H1 (cell line): ENCODE measurements around the gene ATP5F1E. TPM values are rescaled to one million over a fixed set of nuclear protein-coding genes. Genes with fewer than 3 reads are reported as not detected.

Experiments used
- CTCF ChIA-PET: fragments of 300-600 bp; sonication (Branson Sonifier 250); formaldehyde crosslinking; loops from one replicate; lab custom pipeline; 2021; ENCODE audit not compliant: partially characterized antibody; lab: Charles Lee
- POLR2A ChIA-PET: fragments of 300-600 bp; sonication (Branson Sonifier 250); formaldehyde crosslinking; loops from one replicate; lab custom pipeline; 2021; ENCODE audit warnings: inconsistent platforms; ENCODE audit not compliant: partially characterized antibody; lab: Charles Lee
- DNase-seq, 2 experiments: peaks; one replicate each; pipeline versions ENCODE4 v3.0.0 to v3.0.0-alpha.2; 2010 to 2022; ENCODE audit warnings: low spot score in 2 of 2, low read depth in 1 of 2, mixed read lengths in 1 of 2
- FAIRE-seq: peaks from 2 replicates; lab custom pipeline; 2011; peaks lifted over from hg19 to GRCh38; lab: Jason Lieb, UNC
- H2AFZ ChIP-seq: 2 replicates; pipeline ENCODE4 v1.8.1; 2012; ENCODE audit warnings: low read length, inconsistent platforms
- H2AK5ac ChIP-seq: 2 replicates; pipeline ENCODE4 v1.6.1; 2013; ENCODE audit warnings: low read depth, low read length
- H2BK120ac ChIP-seq: replicated peaks from 2 replicates; pipeline ENCODE3; 2013; ENCODE audit warnings: low read depth, low read length, inconsistent platforms
- H2BK12ac ChIP-seq: 2 replicates; pipeline ENCODE4 v1.6.1; 2013; ENCODE audit warnings: low read depth, low read length
- H2BK15ac ChIP-seq: 2 replicates; pipeline ENCODE4 v1.6.1; 2013; ENCODE audit warnings: low read length
- H2BK20ac ChIP-seq: 2 replicates; pipeline ENCODE4 v1.6.1; 2013; ENCODE audit warnings: low read length
- H2BK5ac ChIP-seq: 2 replicates; pipeline ENCODE4 v1.6.1; 2013; ENCODE audit warnings: low read depth, low read length
- H3K14ac ChIP-seq: 2 replicates; pipeline ENCODE4 v1.6.1; 2013; ENCODE audit warnings: inconsistent platforms; ENCODE audit not compliant: insufficient read length
- H3K18ac ChIP-seq: 2 replicates; pipeline ENCODE4 v1.6.1; 2013; ENCODE audit warnings: low read length; ENCODE audit errors: extremely low read depth
- H3K23ac ChIP-seq: 2 replicates; pipeline ENCODE4 v1.6.1; 2013; ENCODE audit warnings: inconsistent platforms; ENCODE audit not compliant: insufficient read length
- H3K23me2 ChIP-seq: 2 replicates; pipeline ENCODE4 v1.6.1; 2013; ENCODE audit warnings: low read depth, low read length
- H3K27ac ChIP-seq: 2 replicates; pipeline ENCODE4 v1.6.1; 2011; ENCODE audit warnings: low read depth, low read length, inconsistent platforms
- H3K27me3 ChIP-seq, 4 experiments: replicated peaks in 1 of 4; 1 replicate in 1 of 4; 2 replicates in 3 of 4; pipeline versions ENCODE4 v1.6.1 to v1.8.1; 2011 to 2013; ENCODE audit warnings: low read length in 3 of 4, mild to moderate bottlenecking in 3 of 4, inconsistent platforms in 2 of 4, mixed read lengths in 2 of 4, moderate library complexity in 1 of 4; ENCODE audit not compliant: control insufficient read depth in 3 of 4, insufficient read depth in 3 of 4; ENCODE audit errors: extremely low read depth in 1 of 4
- H3K36me3 ChIP-seq, 4 experiments: 2 replicates each; pipeline versions ENCODE4 v1.6.1 to v1.8.1; 2011 to 2013; ENCODE audit warnings: mild to moderate bottlenecking in 4 of 4, low read length in 3 of 4, moderate library complexity in 2 of 4, control low read depth in 1 of 4, inconsistent platforms in 1 of 4; ENCODE audit not compliant: insufficient read depth in 4 of 4, control insufficient read depth in 2 of 4
- H3K4ac ChIP-seq: replicated peaks from 2 replicates; pipeline ENCODE3; 2013; ENCODE audit warnings: low read length, low read depth, mixed read lengths, inconsistent platforms; ENCODE audit not compliant: insufficient read length
- H3K4me1 ChIP-seq, 4 experiments: replicated peaks in 1 of 4; 1 replicate in 1 of 4; 2 replicates in 3 of 4; pipeline versions ENCODE4 v1.6.1 to v1.8.1; 2011 to 2013; ENCODE audit warnings: low read length in 3 of 4, inconsistent platforms in 2 of 4, mixed read lengths in 1 of 4; ENCODE audit not compliant: insufficient read depth in 4 of 4, control insufficient read depth in 3 of 4
- H3K4me2 ChIP-seq, 2 experiments: 2 replicates each; pipeline versions ENCODE4 v1.6.1 to v1.8.1; 2011 to 2013; ENCODE audit warnings: low read depth in 2 of 2, low read length in 2 of 2, control low read depth in 1 of 2, inconsistent platforms in 1 of 2, mild to moderate bottlenecking in 1 of 2; ENCODE audit not compliant: insufficient read depth in 1 of 2
- H3K4me3 ChIP-seq, 4 experiments: fragments of 200-600, 300-600 bp in 1 of 4; sonication (generic), shearing (Covaris generic), sonication (Bioruptor Twin) in 1 of 4; 2 replicates each; pipeline versions ENCODE4 v1.5.1 to v1.8.1; 2011 to 2016; ENCODE audit warnings: low read length in 4 of 4, low read depth in 3 of 4, control low read depth in 2 of 4, inconsistent platforms in 2 of 4, mild to moderate bottlenecking in 2 of 4, mixed read lengths in 1 of 4, moderate library complexity in 1 of 4; ENCODE audit not compliant: insufficient read depth in 2 of 4; ENCODE audit errors: extremely low read depth in 1 of 4
- H3K56ac ChIP-seq: replicated peaks from 2 replicates; pipeline ENCODE3; 2013; ENCODE audit warnings: low read depth, mild to moderate bottlenecking, mixed read lengths, low read length, inconsistent platforms; ENCODE audit not compliant: insufficient read length
- H3K79me1 ChIP-seq: 2 replicates; pipeline ENCODE4 v1.6.1; 2013; ENCODE audit warnings: low read depth, low read length, control low read depth
- H3K79me2 ChIP-seq, 2 experiments: 2 replicates each; pipeline versions ENCODE4 v1.6.1 to v1.8.1; 2012 to 2013; ENCODE audit warnings: low read length in 2 of 2, mild to moderate bottlenecking in 2 of 2, inconsistent platforms in 1 of 2; ENCODE audit not compliant: insufficient read depth in 2 of 2, control insufficient read depth in 1 of 2
- H3K9ac ChIP-seq, 4 experiments: replicated peaks in 1 of 4; 1 replicate in 1 of 4; 2 replicates in 3 of 4; pipeline versions ENCODE4 v1.6.1 to v1.8.1; 2011 to 2013; ENCODE audit warnings: low read depth in 3 of 4, low read length in 3 of 4, control low read depth in 2 of 4, mild to moderate bottlenecking in 2 of 4, moderate library complexity in 2 of 4, inconsistent platforms in 1 of 4; ENCODE audit errors: extremely low read depth in 1 of 4
- H3K9me3 ChIP-seq, 2 experiments: 2 replicates each; pipeline versions ENCODE4 v1.6.1 to v1.8.1; 2012 to 2013; ENCODE audit warnings: mild to moderate bottlenecking in 2 of 2, moderate library complexity in 2 of 2, control low read depth in 1 of 2, inconsistent platforms in 1 of 2, low read depth in 1 of 2, low read length in 1 of 2, mixed read lengths in 1 of 2; ENCODE audit not compliant: insufficient read depth in 2 of 2
- H4K20me1 ChIP-seq, 2 experiments: replicated peaks in 1 of 2; 2 replicates each; pipeline versions ENCODE3 to v1.8.1; 2011 to 2013; ENCODE audit warnings: inconsistent platforms in 2 of 2, low read length in 2 of 2, mild to moderate bottlenecking in 1 of 2; ENCODE audit not compliant: insufficient read depth in 2 of 2, control insufficient read depth in 1 of 2
- H4K5ac ChIP-seq: 2 replicates; pipeline ENCODE4 v1.6.1; 2013; ENCODE audit warnings: low read length, low read depth, mixed read lengths, inconsistent platforms; ENCODE audit not compliant: insufficient read length
- H4K8ac ChIP-seq: 2 replicates; pipeline ENCODE4 v1.8.0; 2013; ENCODE audit warnings: mild to moderate bottlenecking, moderate library complexity, low read length, inconsistent platforms; ENCODE audit not compliant: insufficient read depth; ENCODE audit errors: extremely low read depth
- H4K91ac ChIP-seq: replicated peaks from 2 replicates; pipeline ENCODE3; 2013; ENCODE audit warnings: low read length, mixed read lengths, inconsistent platforms; ENCODE audit not compliant: insufficient read length
- BRCA1 ChIP-seq: IDR thresholded peaks from 2 replicates; pipeline ENCODE4 v1.6.1; 2012; ENCODE audit warnings: low read depth, low read length, improper control_type of control experiment
- RAD21 ChIP-seq, 2 experiments: IDR thresholded peaks in 1 of 2; conservative IDR thresholded peaks in 1 of 2; 2 replicates each; pipeline ENCODE4 v1.6.1; 2011; ENCODE audit warnings: low read depth in 2 of 2, low read length in 2 of 2, improper control_type of control experiment in 1 of 2, inconsistent platforms in 1 of 2, mild to moderate bottlenecking in 1 of 2, moderate library complexity in 1 of 2
- TEAD4 ChIP-seq: IDR thresholded peaks from 2 replicates; pipeline ENCODE4 v1.6.1; 2012; ENCODE audit warnings: low read depth, low read length, inconsistent platforms, mixed read lengths
- WGBS, 2 experiments: shearing (Covaris generic) in 1 of 2; methylation state at CpG; one replicate each; pipeline versions ENCODE4 v1.1.6 to v1.1.7; 2013 to 2015; ENCODE audit warnings: low lambda C conversion rate in 2 of 2, mixed read lengths in 2 of 2, inconsistent platforms in 1 of 2, low coverage in 1 of 2, missing lambda C conversion rate in 1 of 2; ENCODE audit not compliant: insufficient replicate concordance in 2 of 2, insufficient coverage in 1 of 2, insufficient read length in 1 of 2; ENCODE audit errors: extremely low coverage in 1 of 2, missing lambda C conversion rate in 1 of 2; 5-methylcytosine and 5-hydroxymethylcytosine counted together
- polyA plus RNA-seq, 7 experiments: library from polyadenylated mRNA; depleted of rRNA in 3 of 7; stranded (reverse) in 5 of 7; unstranded in 2 of 7; fragments of >200 nt in 5 of 7; fragments of 200-250 nt in 2 of 7; gene quantifications; 1 replicate in 5 of 7; 2 replicates in 1 of 7; 4 replicates in 1 of 7; pipeline versions ENCODE4 v1.2.1 to v1.2.3, GENCODE V29; 2011 to 2013; ENCODE audit warnings: missing spikeins in 2 of 7, mixed read lengths in 2 of 7
- total RNA-seq: library from RNA; stranded (reverse); fragmentation: NEBNext Ultra II Directional; extraction: Animal tissue kit (Norgen Biotek cat#: 25700); gene quantifications from 2 replicates; pipeline ENCODE4 v1.2.1, GENCODE V29; 2021

Gene ATP5F1E
- total and polyA plus RNA-seq, 2 of the 8 experiments (the other 6 are each of a cell fraction or from before 2014, with no cell fraction given) = 15.7 to 47.8 TPM

GRCh38 chr20:58993332-58994248, 38.5 kb downstream of the ATP5F1E start:
- H3K18ac ChIP-seq = no peak overlapping the region
- CTCF ChIA-PET = interaction anchor here (0.7 to 1.1 kb wide), 6 partner anchors 38 to 1420 kb away, joined by 3 to 5 read pairs (median 3); partner anchors contain the start of gene ATP5F1E
- FAIRE-seq = no peak

More at GRCh38 chr20:58993332-58994248, 38.5 kb downstream of the ATP5F1E start:
- H3K27me3 ChIP-seq = no peaks in the 10 kb centered on the region
- no peak overlapping the region for H3K14ac ChIP-seq
- no peaks in the 10 kb centered on the region for H3K79me2 ChIP-seq
- H3K23me2 ChIP-seq = no peaks in the 10 kb centered on the region
- H3K79me1 ChIP-seq = no peaks in the 10 kb centered on the region
- no peak overlapping the region for H3K4ac ChIP-seq
- H3K36me3 ChIP-seq = peaks cover 24 to 74% (median 58%) of the 10 kb centered on the region in 4 experiments
- no peak overlapping the region for H2BK12ac ChIP-seq
- no peak overlapping the region for H2BK15ac ChIP-seq
- no peak overlapping the region for H4K91ac ChIP-seq
- H4K8ac ChIP-seq = no peak overlapping the region
- no peak overlapping the region for H2BK120ac ChIP-seq
- H4K5ac ChIP-seq = no peak overlapping the region
- no peak overlapping the region for H3K23ac ChIP-seq
- no peak overlapping the region for H3K56ac ChIP-seq
- TF ChIP-seq RAD21 (IDR thresholded peaks at IDR 0.05 in 1 of 2, conservative IDR thresholded peaks at IDR 0.05 in 1 of 2; ENCODE audit: low read depth in 2 of 2, low read length in 2 of 2) (no peak), TEAD4 (no peak), BRCA1 (no peak)
- peaks cover 0 to 6% of the 10 kb centered on the region in 2 experiments for H4K20me1 ChIP-seq
- H3K4me3 ChIP-seq = no peak overlapping the region
- 88% methylated on average over 23 of the region's 23 CpGs; no CpG with 5 or more reads in 1 of the 2 experiments for WGBS, 2 experiments
- DNase-seq = no peak
- no peaks in the 10 kb centered on the region for H3K9me3 ChIP-seq
- no peak overlapping the region for H2BK20ac ChIP-seq
- H2AFZ ChIP-seq = no peak overlapping the region
- POLR2A ChIA-PET = interaction anchor here (0.7 to 1.8 kb wide), 5 partner anchors 9 to 90 kb away, joined by 3 to 6 read pairs (median 3); partner anchors contain the start of gene ATP5F1E
- no peak overlapping the region for H2AK5ac ChIP-seq
- no peak overlapping the region for H3K27ac ChIP-seq
- H2BK5ac ChIP-seq = no peak overlapping the region
- H3K4me1 ChIP-seq = no peaks in the 10 kb centered on the region
- no peak overlapping the region for H3K4me2 ChIP-seq
- H3K9ac ChIP-seq = no peak overlapping the region
